Measurements from ENCODE around the gene NKAIN2.

The NKAIN2 gene

DNA sequence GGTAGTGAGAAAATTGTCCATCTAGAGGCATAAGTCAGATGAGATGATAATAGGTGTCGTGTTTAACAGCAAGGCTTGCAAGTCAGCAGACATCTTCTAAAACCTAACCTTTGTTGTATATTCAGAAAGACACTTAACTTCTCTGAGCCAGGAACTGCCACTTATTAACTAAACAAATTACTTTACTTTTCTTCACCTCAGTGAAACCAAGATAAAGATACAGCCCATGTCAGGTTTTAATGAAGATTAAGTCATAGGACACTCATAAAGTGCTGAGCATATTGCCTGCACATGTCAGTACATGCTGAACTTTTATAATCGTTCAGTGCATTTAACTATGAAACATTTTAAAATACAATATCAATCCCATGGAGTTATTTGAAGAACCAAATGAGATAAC is 286.8 kb downstream of the NKAIN2 start:
- Histone ChIP-seq H3K79me2 (ENCODE audit: low read length) (no peaks in the 10 kb centered on the region), H3F3A (ENCODE audit: insufficient read depth, low read length) (no peaks in the 10 kb centered on the region), H4K20me1 (ENCODE audit: insufficient read depth, low read length) (no peaks in the 10 kb centered on the region), H3K27ac (ENCODE audit: low read length) (no peak overlapping the region), H3K36me3 (replicated peaks; ENCODE audit: insufficient read depth, low read length) (no peaks in the 10 kb centered on the region), H2AFZ (ENCODE audit: low read length) (no peak overlapping the region), H3K9me3 (replicated peaks; ENCODE audit: insufficient read depth, low read length) (no peaks in the 10 kb centered on the region), H3K4me1 (ENCODE audit: low read length) (no peaks in the 10 kb centered on the region), H3K9me2 (replicated peaks; ENCODE audit: insufficient read depth, low read length) (no peaks in the 10 kb centered on the region), H3K9ac (ENCODE audit: low read length) (no peak overlapping the region), H3K4me3 (ENCODE audit: low read length) (no peak overlapping the region), H3K27me3 (replicated peaks; ENCODE audit: insufficient read depth, low read length) (no peaks in the 10 kb centered on the region), H3K4me2 (ENCODE audit: low read depth, low read length) (no peak overlapping the region)
- TF ChIP-seq CTCF (IDR thresholded peaks at IDR 0.05; ENCODE audit: low read length) (no peak), EZH2phosphoT487 (IDR thresholded peaks at IDR 0.05; ENCODE audit: low read length) (no peak), EZH2 (optimal IDR thresholded peaks at IDR 0.05; ENCODE audit: low read depth, low read length) (no peak)
- DNase-seq = no peak

- Histone ChIP-seq H3K27ac (ENCODE audit: low read length) (no peak overlapping the region), H2AFZ (ENCODE audit: low read length) (no peak overlapping the region), H3K27me3 (replicated peaks; ENCODE audit: insufficient read depth, low read length) (no peaks in the 10 kb centered on the region), H3K79me2 (ENCODE audit: low read length) (no peaks in the 10 kb centered on the region), H3K4me1 (ENCODE audit: low read length) (no peaks in the 10 kb centered on the region), H3K4me3 (ENCODE audit: low read length) (no peak overlapping the region), H3K9me3 (replicated peaks; ENCODE audit: insufficient read depth, low read length) (no peaks in the 10 kb centered on the region), H4K20me1 (ENCODE audit: insufficient read depth, low read length) (no peaks in the 10 kb centered on the region), H3F3A (ENCODE audit: insufficient read depth, low read length) (no peaks in the 10 kb centered on the region), H3K4me2 (ENCODE audit: low read depth, low read length) (no peak overlapping the region), H3K36me3 (replicated peaks; ENCODE audit: insufficient read depth, low read length) (no peaks in the 10 kb centered on the region), H3K9me2 (replicated peaks; ENCODE audit: insufficient read depth, low read length) (no peaks in the 10 kb centered on the region), H3K9ac (ENCODE audit: low read length) (no peak overlapping the region)
- TF ChIP-seq CTCF (IDR thresholded peaks at IDR 0.05; ENCODE audit: low read length) (no peak), EZH2phosphoT487 (IDR thresholded peaks at IDR 0.05; ENCODE audit: low read length) (no peak), EZH2 (optimal IDR thresholded peaks at IDR 0.05; ENCODE audit: low read depth, low read length) (no peak)
- DNase-seq = no peak
These were observed 295.9 kb downstream of the NKAIN2 start for GRCh38 chr6:124099520-124099919.

GRCh38 chr6:124110514-124110913 is 306.8 kb downstream of the NKAIN2 start:
- no peak overlapping the region for H3K9ac ChIP-seq (ENCODE audit: low read length)
- no peak overlapping the region for H3K4me2 ChIP-seq (ENCODE audit: low read depth, low read length)
- DNase-seq = no peak
- no peaks in the 10 kb centered on the region for H3K36me3 ChIP-seq (replicated peaks; ENCODE audit: insufficient read depth, low read length)
- no peaks in the 10 kb centered on the region for H3F3A ChIP-seq (ENCODE audit: insufficient read depth, low read length)
- no peaks in the 10 kb centered on the region for H4K20me1 ChIP-seq (ENCODE audit: insufficient read depth, low read length)
- no peak overlapping the region for H2AFZ ChIP-seq (ENCODE audit: low read length)
- no peaks in the 10 kb centered on the region for H3K9me2 ChIP-seq (replicated peaks; ENCODE audit: insufficient read depth, low read length)
- H3K27ac ChIP-seq (ENCODE audit: low read length) = no peak overlapping the region
- H3K79me2 ChIP-seq (ENCODE audit: low read length) = no peaks in the 10 kb centered on the region
- H3K4me3 ChIP-seq (ENCODE audit: low read length) = no peak overlapping the region
- H3K27me3 ChIP-seq (replicated peaks; ENCODE audit: insufficient read depth, low read length) = no peaks in the 10 kb centered on the region
- no peaks in the 10 kb centered on the region for H3K4me1 ChIP-seq (ENCODE audit: low read length)
- TF ChIP-seq EZH2 (optimal IDR thresholded peaks at IDR 0.05; ENCODE audit: low read depth, low read length) (no peak), EZH2phosphoT487 (IDR thresholded peaks at IDR 0.05; ENCODE audit: low read length) (no peak), CTCF (IDR thresholded peaks at IDR 0.05; ENCODE audit: low read length) (no peak)
- H3K9me3 ChIP-seq (replicated peaks; ENCODE audit: insufficient read depth, low read length) = no peaks in the 10 kb centered on the region
